Activated CD8-positive, alpha-beta memory T cell treated with anti-CD3 and anti-CD28 coated beads, Interleukin-2, amount 50 U/mL, for 24 hours (primary cell): ENCODE measurements around the gene TGFBR2.

Source experiments
- DNase-seq: peaks from one replicate; pipeline ENCODE4 v3.0.0-alpha.2; 2020; ENCODE audit errors: extremely low read depth

TGFBR2 gene

GRCh38 chr3:30673425-30674341, 67.3 kb downstream of the TGFBR2 start:
- no peak for DNase-seq

DNA sequence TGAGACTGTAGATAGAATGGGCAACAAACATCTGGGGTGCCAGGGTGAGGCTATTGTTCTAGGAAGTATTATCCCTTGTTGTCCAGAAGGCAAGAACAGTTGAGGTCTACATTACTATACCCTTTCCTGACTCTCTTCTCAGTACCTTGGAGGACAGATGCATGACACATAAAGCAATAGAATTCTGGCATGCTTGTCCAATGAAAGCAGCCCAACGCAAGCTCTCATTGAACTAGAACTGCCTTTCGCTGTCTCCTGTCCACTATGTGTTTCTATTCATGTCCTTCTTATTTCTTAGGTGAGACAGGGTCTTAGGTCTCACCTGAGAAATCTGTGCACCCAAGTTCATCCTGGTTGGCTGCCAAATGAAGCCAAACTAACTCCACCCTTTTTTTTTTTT, 68.6 kb downstream of the TGFBR2 start:
- DNase-seq = no peak

DNA sequence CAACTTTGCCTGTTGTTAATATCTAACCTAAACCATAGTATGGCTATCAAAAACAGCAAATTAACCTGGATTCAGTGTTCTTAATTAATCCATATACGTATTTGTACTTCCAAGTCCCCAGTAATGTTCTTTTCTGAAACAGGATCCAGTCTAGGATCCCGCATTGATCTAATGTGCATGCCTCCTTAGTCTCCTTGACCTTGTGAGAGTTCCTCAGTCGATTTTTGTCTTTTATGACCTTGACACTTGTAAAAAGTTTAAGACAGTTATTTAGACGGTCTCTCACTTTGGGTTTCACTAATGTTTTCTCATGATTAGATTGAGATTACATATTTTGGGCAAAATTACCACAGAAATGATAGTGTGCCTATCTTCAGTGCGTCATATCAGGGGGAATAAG, 69.4 kb downstream of the TGFBR2 start:
- DNase-seq = no peak

GRCh38 chr3:30676424-30677346, 70.3 kb downstream of the TGFBR2 start:
- no peak for DNase-seq

- no peak for DNase-seq
These were observed 70.9 kb downstream of the TGFBR2 start for GRCh38 chr3:30677347-30677685.

GRCh38 chr3:30679045-30679444, 72.6 kb downstream of the TGFBR2 start:
- DNase-seq = no peak

- DNase-seq = no peak
These were observed 74.6 kb downstream of the TGFBR2 start for GRCh38 chr3:30680789-30681648.

DNA sequence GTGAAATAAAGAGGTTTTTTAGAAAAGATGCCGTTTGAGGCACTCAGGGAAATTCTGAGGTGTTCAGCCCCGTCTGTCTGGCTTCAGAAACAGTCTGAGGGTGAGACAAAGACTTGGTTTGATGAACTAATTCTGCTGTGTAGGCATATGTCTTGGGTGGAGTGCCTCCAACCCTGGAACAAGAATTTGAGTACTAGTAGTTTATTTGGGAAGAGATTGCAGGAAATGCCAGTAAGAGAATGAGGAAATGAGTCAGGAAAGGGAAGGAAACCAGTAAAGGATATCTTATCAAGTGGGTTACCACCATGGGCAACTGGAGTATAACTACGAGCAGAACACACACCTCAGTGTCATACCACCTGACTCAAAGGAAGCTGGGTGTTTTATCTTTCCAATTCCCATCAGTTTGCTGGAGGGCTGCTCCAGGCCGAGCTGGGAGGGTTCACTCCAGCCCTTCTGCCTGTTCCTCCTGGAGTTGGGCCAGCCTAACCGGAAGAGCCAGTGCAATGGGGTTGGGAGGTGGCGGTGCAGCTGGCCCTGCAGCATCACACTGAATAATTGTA, 75.3 kb downstream of the TGFBR2 start:
- no peak for DNase-seq

GRCh38 chr3:30682434-30683155, 76.2 kb downstream of the TGFBR2 start:
- DNase-seq = no peak

DNA sequence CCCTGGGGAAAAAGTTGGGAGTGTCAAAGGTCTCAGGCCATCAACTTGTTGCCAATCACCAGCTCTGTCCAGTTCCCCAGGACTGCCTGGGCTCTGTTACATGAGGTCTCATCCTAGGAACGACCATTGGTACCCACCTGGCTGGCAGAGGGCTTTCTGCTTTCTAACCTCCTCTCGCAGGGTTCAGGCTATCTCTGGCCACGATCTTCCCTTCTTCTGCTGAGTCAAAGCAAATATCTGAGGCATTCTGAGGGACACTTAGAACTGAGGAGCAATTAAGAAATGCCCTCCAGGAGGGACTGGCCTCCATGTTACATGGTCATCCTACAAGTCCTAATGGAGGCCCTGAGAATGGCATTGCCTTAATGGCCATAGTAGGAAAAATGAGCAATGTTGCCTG, 77.4 kb downstream of the TGFBR2 start:
- DNase-seq = no peak

- DNase-seq = no peak
These were observed 78.0 kb downstream of the TGFBR2 start for GRCh38 chr3:30684356-30684755.

- DNase-seq = no peak
These were observed 78.9 kb downstream of the TGFBR2 start for GRCh38 chr3:30685267-30685667.

GRCh38 chr3:30686176-30686575, 79.8 kb downstream of the TGFBR2 start:
- DNase-seq = no peak

- no peak for DNase-seq
These were observed 80.4 kb downstream of the TGFBR2 start for GRCh38 chr3:30686799-30687198.

DNA sequence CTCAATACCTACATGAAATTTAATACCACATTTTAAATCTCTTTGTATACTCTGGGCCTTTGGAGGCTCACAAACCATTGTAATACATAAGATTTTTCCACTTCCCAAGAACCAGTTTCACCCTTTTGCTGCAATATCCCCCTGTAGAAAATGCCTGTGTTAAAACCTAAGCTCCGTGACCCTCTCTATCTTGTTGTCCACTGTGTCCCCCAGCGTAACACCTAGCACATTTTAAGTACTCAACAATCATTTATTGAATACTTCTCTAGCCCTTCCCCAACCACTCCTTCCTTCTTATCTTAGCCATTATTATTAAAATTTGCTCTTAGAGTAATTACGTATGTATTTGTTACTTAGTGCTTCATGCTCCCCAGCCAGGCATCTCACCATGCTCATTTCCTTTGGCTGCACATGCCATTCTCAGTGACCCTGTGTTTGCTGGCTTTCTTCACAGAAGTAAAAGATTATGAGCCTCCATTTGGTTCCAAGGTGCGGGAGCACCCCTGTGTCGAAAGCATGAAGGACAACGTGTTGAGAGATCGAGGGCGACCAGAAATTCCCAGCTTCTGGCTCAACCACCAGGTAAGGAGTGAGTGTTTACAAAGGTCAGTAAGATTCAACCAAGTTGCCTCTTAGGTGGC, 81.6 kb downstream of the TGFBR2 start:
- DNase-seq = no peak

DNA sequence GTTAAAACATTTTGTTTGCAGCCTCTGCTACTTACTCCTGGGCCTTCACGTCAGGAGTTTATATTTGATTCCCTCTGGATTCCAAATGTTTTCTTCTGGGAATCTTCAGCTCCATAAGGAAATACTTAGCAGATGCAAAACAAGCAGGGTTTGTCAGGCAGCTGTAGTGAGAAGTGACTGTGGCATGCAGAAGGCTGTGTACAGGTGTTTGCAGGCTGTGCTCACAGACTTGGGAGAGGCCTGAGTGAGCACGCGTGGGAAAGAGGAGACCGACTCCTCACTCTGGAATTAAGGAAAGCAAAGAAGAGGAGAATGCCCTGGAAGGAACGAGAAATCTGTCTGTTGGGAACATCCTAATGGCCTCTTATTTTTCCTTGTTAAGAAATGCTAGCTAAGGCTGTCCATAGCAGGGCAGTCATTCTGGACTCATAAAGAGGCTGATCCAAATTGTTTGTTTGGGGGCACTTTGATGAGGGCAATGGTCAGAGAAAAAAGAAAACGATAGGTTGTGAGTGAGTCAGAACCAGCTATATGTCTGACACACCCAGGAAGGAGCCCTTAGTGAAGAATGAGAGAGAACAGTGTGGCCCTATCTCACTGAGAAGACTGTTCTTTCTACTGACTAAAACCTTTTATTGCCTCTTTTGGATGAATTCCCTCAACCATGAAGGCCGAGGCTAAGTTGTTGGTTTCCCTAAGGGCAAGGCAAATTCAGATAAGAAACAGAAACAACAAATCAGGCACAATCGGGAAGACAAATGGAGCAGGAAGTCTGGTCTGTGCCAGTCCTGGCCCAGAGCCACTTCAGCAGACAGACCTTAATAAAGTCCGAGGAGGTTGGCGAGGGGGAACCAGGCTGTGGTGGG, 82.6 kb downstream of the TGFBR2 start:
- no peak for DNase-seq

- DNase-seq = no peak
These were observed 83.8 kb downstream of the TGFBR2 start for GRCh38 chr3:30690199-30690598.

DNA sequence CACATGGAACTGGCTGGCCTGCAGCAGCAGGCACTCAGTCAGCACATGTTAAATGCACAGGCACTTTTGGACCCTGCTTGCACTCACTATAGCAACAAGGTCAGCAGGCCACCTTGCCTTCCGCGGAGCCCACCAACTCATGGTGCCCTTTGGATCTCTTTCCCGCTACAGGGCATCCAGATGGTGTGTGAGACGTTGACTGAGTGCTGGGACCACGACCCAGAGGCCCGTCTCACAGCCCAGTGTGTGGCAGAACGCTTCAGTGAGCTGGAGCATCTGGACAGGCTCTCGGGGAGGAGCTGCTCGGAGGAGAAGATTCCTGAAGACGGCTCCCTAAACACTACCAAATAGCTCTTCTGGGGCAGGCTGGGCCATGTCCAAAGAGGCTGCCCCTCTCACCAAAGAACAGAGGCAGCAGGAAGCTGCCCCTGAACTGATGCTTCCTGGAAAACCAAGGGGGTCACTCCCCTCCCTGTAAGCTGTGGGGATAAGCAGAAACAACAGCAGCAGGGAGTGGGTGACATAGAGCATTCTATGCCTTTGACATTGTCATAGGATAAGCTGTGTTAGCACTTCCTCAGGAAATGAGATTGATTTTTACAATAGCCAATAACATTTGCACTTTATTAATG, 85.0 kb downstream of the TGFBR2 start:
- no peak for DNase-seq

GRCh38 chr3:30691944-30692343, 85.5 kb downstream of the TGFBR2 start:
- DNase-seq = no peak
